UCSD-AML1 (cell line): ENCODE data around the gene SMIM44.
"Not testable (repeated sequence)": the region's sequence is repeated elsewhere in the genome, so short reads cannot be mapped to it uniquely, and the experiment has no call there.

ENCODE experiments used
- DNase-seq: peaks from one replicate; lab custom pipeline; 2025; ENCODE audit not compliant: unreplicated experiment; lab: John Stamatoyannopoulos, UW

Gene SMIM44

GRCh38 chr19:3518255-3518654 lies 35.0 kb upstream of the SMIM44 start:
- DNase-seq = no peak

GRCh38 chr19:3517638-3518037 lies 34.4 kb upstream of the SMIM44 start:
- no peak for DNase-seq

- DNase-seq = no peak
These were observed 33.5 kb upstream of the SMIM44 start for GRCh38 chr19:3516675-3517207.

GRCh38 chr19:3515891-3516422 lies 32.7 kb upstream of the SMIM44 start:
- DNase-seq = no peak

GRCh38 chr19:3514930-3515329 lies 31.7 kb upstream of the SMIM44 start:
- no peak for DNase-seq

GRCh38 chr19:3513229-3514140 lies 30.2 kb upstream of the SMIM44 start:
- DNase-seq = no peak

- DNase-seq = no peak
These were observed 29.5 kb upstream of the SMIM44 start for GRCh38 chr19:3512562-3513228.

- DNase-seq = no peak
These were observed 28.4 kb upstream of the SMIM44 start for GRCh38 chr19:3511506-3512251.

- no peak for DNase-seq
These were observed 27.5 kb upstream of the SMIM44 start for GRCh38 chr19:3510727-3511126.

- DNase-seq = no peak
These were observed 26.3 kb upstream of the SMIM44 start for GRCh38 chr19:3509566-3509989.

- DNase-seq = no peak
These were observed 25.7 kb upstream of the SMIM44 start for GRCh38 chr19:3508771-3509535.

GRCh38 chr19:3508121-3508661 lies 24.9 kb upstream of the SMIM44 start:
- not testable (repeated sequence) for DNase-seq

GRCh38 chr19:3507371-3508120 lies 24.3 kb upstream of the SMIM44 start:
- no peak for DNase-seq

GRCh38 chr19:3506384-3507340 lies 23.4 kb upstream of the SMIM44 start:
- DNase-seq = peak; percentile 29

- DNase-seq = peak; percentile 99
These were observed 22.6 kb upstream of the SMIM44 start, which contains the start of gene FZR1 for GRCh38 chr19:3505598-3506383. TSS of gene FZR1 (plus strand) at chr19:3506311. CDS start at chr19:3522990, 16,679 bp downstream.

GRCh38 chr19:3504735-3505134 lies 21.5 kb upstream of the SMIM44 start:
- no peak for DNase-seq

- no peak for DNase-seq
These were observed 19.9 kb upstream of the SMIM44 start for GRCh38 chr19:3503036-3503572.
